K562 (cell line): ENCODE data around the gene PRKRIP1.

Source experiments
- CCNT2 ChIP-seq: IDR thresholded peaks from 2 replicates; pipeline ENCODE4 v1.6.1; 2011; ENCODE audit warnings: borderline replicate concordance, low read depth, mild to moderate bottlenecking, moderate library complexity, mixed read lengths, low read length; ENCODE audit not compliant: insufficient read length; ENCODE audit errors: extremely low read depth
- CREB1 ChIP-seq, 2 experiments: sonication (generic) in 1 of 2; formaldehyde crosslinking in 1 of 2; IDR thresholded peaks; 2 replicates each; pipeline versions ENCODE4 v1.6.1 to v1.8.0; 2012 to 2022; ENCODE audit warnings: inconsistent platforms in 1 of 2, mild to moderate bottlenecking in 1 of 2, missing genetic modification reagents in 1 of 2, moderate library complexity in 1 of 2
- CTCF ChIP-seq, 3 experiments: IDR thresholded peaks in 2 of 3; conservative IDR thresholded peaks in 1 of 3; 2 replicates each; pipeline ENCODE4 v1.5.1; 2011 to 2012; ENCODE audit warnings: low read length in 3 of 3, mild to moderate bottlenecking in 3 of 3, control low read depth in 2 of 3, improper control_type of control experiment in 1 of 3, inconsistent platforms in 1 of 3, low read depth in 1 of 3, mixed read lengths in 1 of 3, moderate library complexity in 1 of 3; ENCODE audit not compliant: insufficient read depth in 2 of 3
- DMBX1 ChIP-seq: fragments of 250-450 bp; sonication (Bioruptor Pico); IDR thresholded peaks from 2 replicates; pipeline ENCODE4 v1.8.0; 2022; ENCODE audit warnings: inconsistent platforms, mild to moderate bottlenecking, moderate library complexity, borderline replicate concordance
- NBN ChIP-seq: fragments of 450-650 bp; IDR thresholded peaks from 2 replicates; pipeline ENCODE4 v1.6.1; 2016; ENCODE audit warnings: low read depth, mild to moderate bottlenecking
- POLR2AphosphoS5 ChIP-seq: IDR thresholded peaks from 2 replicates; pipeline ENCODE4 v1.6.1; 2011; ENCODE audit warnings: mild to moderate bottlenecking, low read depth, low read length, moderate library complexity; ENCODE audit not compliant: control insufficient read depth, insufficient read depth
- RNF219 ChIP-seq: fragments of 250-450 bp; sonication (Bioruptor Pico); IDR thresholded peaks from 2 replicates; pipeline ENCODE4 v1.5.0; 2022; ENCODE audit warnings: mild to moderate bottlenecking
- STAG1 ChIP-seq: sonication (generic); formaldehyde crosslinking; IDR thresholded peaks from 2 replicates; pipeline ENCODE4 v1.5.0; 2020; ENCODE audit warnings: missing genetic modification reagents, borderline replicate concordance
- YY1 ChIP-seq, 3 experiments: IDR thresholded peaks; 2 replicates each; pipeline ENCODE4 v1.6.1; 2011; ENCODE audit warnings: low read length in 2 of 3, mild to moderate bottlenecking in 2 of 3, moderate library complexity in 2 of 3, borderline replicate concordance in 1 of 3, control low read depth in 1 of 3, low read depth in 1 of 3; ENCODE audit not compliant: insufficient read depth in 3 of 3, insufficient replicate concordance in 2 of 3, control insufficient read depth in 1 of 3, insufficient read length in 1 of 3; ENCODE audit errors: extremely low read depth in 1 of 3
- ZNF830 ChIP-seq: fragments of 250-450 bp; sonication (Bioruptor Pico); IDR thresholded peaks from 2 replicates; pipeline ENCODE4 v1.5.0; 2021; ENCODE audit warnings: mild to moderate bottlenecking

GRCh38 chr7:102407910-102408309 is 11.7 kb downstream of the PRKRIP1 start:
- no peak for TF ChIP-seq CTCF (IDR thresholded peaks at IDR 0.05 in 2 of 3, conservative IDR thresholded peaks at IDR 0.05 in 1 of 3; ENCODE audit: insufficient read depth in 2 of 3, low read depth in 1 of 3, low read length in 3 of 3)
- no peak for TF ChIP-seq YY1 (IDR thresholded peaks at IDR 0.05; ENCODE audit: borderline replicate concordance in 1 of 3, control insufficient read depth in 1 of 3, extremely low read depth in 1 of 3, insufficient read depth in 3 of 3, insufficient read length in 1 of 3, insufficient replicate concordance in 2 of 3, low read depth in 1 of 3, low read length in 2 of 3)
- TF ChIP-seq CREB1 (IDR thresholded peaks at IDR 0.05) = no peak
- no peak for TF ChIP-seq CREB1 (CRISPR knock-in tag; IDR thresholded peaks at IDR 0.05)
- TF ChIP-seq ZNF830 (CRISPR knock-in tag) = no peak
- no peak for TF ChIP-seq RNF219 (CRISPR knock-in tag)
- TF ChIP-seq POLR2AphosphoS5 = no peak
- no peak for TF ChIP-seq CCNT2
- TF ChIP-seq NBN = no peak
- TF ChIP-seq DMBX1 = no peak
- TF ChIP-seq STAG1 (CRISPR knock-in tag) = no peak
